Right cardiac atrium (tissue), 5 donors: ENCODE results near the gene CLTC. TPM values are rescaled to one million over a fixed set of nuclear protein-coding genes. Genes with fewer than 3 reads are reported as not detected.
A peak's percentile ranks its signal among the peaks of the same experiment; 100 is the strongest.

ENCODE experiments used
- ATAC-seq, 2 donors: fragments of 200-7000 bp; cut with Tn5 transposase; one replicate each; pipeline versions ENCODE4 v1.8.0 to v1.9.1; 2020; ENCODE audit warnings: moderate library complexity in 2 of 2, mild to moderate bottlenecking in 1 of 2
- DNase-seq, 3 donors: peaks; one replicate each; pipeline ENCODE4 v3.0.0-alpha.2; 2020
- H3K27ac ChIP-seq: one replicate; pipeline ENCODE4 v1.5.1; 2013; ENCODE audit warnings: mild to moderate bottlenecking, low read length, control low read depth, moderate library complexity
- H3K27me3 ChIP-seq: one replicate; pipeline ENCODE4 v1.6.1; 2013; ENCODE audit not compliant: control insufficient read depth, insufficient read depth
- H3K4me1 ChIP-seq: one replicate; pipeline ENCODE4 v1.6.1; 2013; ENCODE audit warnings: low read length; ENCODE audit not compliant: control insufficient read depth, insufficient read depth
- H3K4me3 ChIP-seq: one replicate; pipeline ENCODE4 v1.5.1; 2013; ENCODE audit warnings: low read length, control low read depth
- H3K9me3 ChIP-seq: one replicate; pipeline ENCODE4 v1.6.1; 2013; ENCODE audit warnings: low read length; ENCODE audit not compliant: control insufficient read depth
- WGBS: extraction: QIAGEN DNeasy Blood & Tissue Kit; methylation state at CpG from one replicate; pipeline ENCODE4 v1.1.7; 2013; 5-methylcytosine and 5-hydroxymethylcytosine counted together
- intact Hi-C, 4 donors: fragments of 100-400 bp; cut with DNase I; formaldehyde crosslinking; loops; one replicate each; pipeline versions ENCODE4 v1.11.0 to v1.14.0; 2022 to 2023
- polyA plus RNA-seq: library from polyadenylated mRNA; stranded (reverse); fragments of 200-250 nt; gene quantifications from one replicate; pipeline ENCODE4 v1.2.3, GENCODE V29; 2013
- total RNA-seq, 4 donors: library from RNA; stranded (reverse); fragmentation: NEBNext Ultra II Directional; extraction: Animal tissue kit (Norgen Biotek cat#: 25700); gene quantifications; one replicate each; pipeline ENCODE4 v1.2.1, GENCODE V29; 2021
- donor health status: healthy with polysubstance abuse.
- donor health status: DM: no; HTN: yes; CAD: no.
- donor health status: DM: no; HTN: no; CAD: no.
- donor health status: DM: no; HTN: yes; CAD: no; lungs with severe emphysema.
- donor health status: DM: yes; HTN: yes; CAD: no.

The CLTC gene
- total and polyA plus RNA-seq, 5 donors: 108 to 203 (median 176) TPM

DNA sequence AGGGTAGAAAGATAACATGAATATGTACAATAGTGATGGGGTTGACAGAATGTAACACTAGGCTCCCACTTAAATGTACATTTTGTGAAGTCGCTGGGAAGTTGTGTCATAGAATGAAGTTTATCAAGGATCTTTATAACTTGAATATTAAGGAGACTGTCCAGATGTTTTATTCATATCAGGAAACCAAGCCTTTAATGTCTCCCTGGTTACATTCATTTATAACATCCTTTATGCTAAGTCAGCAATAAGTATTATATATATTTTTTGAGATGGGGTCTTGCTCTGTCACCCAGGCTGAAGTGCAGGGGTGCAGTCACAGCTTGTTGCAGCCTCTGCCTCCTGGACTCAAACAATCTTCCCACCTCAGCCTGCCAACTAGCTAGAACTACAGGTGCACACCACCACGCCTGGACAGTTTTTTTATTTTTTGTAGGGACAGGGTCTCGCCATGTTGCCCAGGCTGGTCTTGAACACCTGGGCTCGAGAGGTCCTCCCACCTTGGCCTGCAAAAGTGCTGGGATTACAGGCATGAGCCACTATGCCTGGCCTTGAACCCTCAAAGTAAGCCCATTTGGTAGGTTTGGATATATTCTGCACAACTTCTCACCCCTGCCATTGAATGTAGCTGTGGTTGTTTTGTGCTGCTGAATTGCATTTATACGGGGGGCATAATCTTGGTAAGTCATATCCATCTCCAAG lies 14.1 kb downstream of the CLTC start:
- Histone ChIP-seq H3K4me3 (no peak overlapping the region), H3K4me1 (peaks cover 6% of the 10 kb centered on the region)

DNA sequence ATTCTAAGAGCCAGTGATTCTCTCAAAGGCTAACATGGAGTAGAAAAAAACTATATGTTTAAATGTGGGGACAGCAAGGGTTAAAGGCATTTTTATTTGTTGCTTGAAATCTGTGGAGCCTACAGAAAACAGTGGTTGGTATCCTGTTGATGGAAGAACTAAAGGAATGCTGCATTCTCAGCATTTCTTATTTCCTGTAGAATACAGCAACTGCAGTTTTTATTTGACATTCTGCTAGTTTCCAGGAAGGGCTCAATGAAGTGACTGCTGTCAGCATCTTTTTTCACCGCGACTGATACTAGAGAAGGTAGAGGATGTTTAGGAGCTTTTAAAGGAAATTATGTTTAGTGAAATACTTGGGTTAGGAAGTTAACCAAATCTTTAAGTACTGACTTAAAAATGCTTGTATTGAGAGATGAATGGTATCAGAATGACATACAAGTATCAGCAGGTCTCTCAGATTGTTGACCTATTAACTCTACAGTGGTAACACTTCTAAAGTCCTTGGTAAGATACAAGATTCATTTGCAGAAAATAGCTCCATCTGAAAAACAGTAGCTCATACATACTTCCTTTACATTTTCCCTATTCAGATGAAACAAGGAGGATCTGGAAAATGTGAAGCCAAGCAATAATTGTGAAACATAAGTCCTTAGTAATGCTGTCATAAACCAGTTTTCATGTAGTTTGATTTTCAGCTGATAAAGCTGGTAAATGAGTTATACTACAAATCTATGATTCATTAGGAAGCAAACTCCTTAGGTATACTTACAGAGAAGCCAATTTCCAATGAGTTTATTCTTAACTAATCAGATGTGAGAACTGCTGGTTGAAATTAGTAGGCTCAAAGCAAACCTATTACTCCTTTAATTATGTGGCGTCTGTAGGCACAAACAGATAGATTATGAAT lies 15.2 kb downstream of the CLTC start:
- peak; percentile 20 to 34 for ATAC-seq
- Histone ChIP-seq H3K27ac (no peak overlapping the region), H3K9me3 (no peaks in the 10 kb centered on the region), H3K4me3 (no peak overlapping the region), H3K4me1 (peaks cover 6% of the 10 kb centered on the region), H3K27me3 (no peaks in the 10 kb centered on the region)
- 33% methylated on average over 3 of the region's 3 CpGs for WGBS
- intact Hi-C loops: no loop called here
- DNase-seq: no peak

More for the DNA sequence above, 14.1 kb downstream of the CLTC start:
- DNase-seq (no peak), ATAC-seq (no peak)
- WGBS: 84% methylated on average over 5 of the region's 5 CpGs
- intact Hi-C loops: no loop called here
- Histone ChIP-seq H3K27ac (peak overlapping the region; percentile 4), H3K9me3 (no peaks in the 10 kb centered on the region), H3K27me3 (no peaks in the 10 kb centered on the region)

DNA sequence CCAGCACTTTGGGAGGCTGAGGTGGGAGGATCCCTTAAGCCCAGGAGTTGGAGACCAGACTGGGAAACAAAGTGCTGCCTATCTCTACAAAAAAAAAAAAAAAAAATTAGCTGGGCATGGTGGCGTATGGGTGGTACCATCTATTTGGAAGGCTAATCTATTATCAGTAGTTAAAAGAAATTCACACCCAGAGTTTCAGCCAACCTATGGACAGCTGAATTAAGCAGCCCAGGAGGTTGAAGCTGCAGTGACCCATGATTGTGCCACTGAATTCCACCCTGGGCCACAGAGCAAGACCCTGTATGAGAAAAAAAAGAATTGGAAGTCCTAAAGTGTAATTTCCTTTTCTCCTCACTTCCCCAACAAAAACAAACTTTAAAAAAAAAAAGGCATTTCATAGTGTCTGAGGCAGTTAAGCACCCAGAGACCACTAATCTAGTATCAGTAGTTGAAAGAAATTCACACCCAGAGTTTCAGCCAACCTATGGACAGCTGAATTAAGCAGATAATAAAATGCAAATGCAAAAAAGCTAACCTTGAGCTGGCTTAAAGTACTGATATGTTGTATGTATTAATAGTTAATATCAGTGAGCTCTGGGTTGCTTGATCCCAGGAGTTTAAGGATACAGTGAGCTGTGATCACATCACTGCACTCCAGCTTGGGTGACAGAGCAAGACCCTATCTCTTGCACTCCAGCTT lies 18.1 kb downstream of the CLTC start:
- Histone ChIP-seq H3K27me3 (no peaks in the 10 kb centered on the region), H3K27ac (no peak overlapping the region), H3K4me3 (no peak overlapping the region), H3K4me1 (peaks cover 6% of the 10 kb centered on the region), H3K9me3 (no peaks in the 10 kb centered on the region)
- no peak for DNase-seq
- ATAC-seq: no peak
- intact Hi-C loops: no loop called here
- 72% methylated on average over 1 of the region's 1 CpG for WGBS

DNA sequence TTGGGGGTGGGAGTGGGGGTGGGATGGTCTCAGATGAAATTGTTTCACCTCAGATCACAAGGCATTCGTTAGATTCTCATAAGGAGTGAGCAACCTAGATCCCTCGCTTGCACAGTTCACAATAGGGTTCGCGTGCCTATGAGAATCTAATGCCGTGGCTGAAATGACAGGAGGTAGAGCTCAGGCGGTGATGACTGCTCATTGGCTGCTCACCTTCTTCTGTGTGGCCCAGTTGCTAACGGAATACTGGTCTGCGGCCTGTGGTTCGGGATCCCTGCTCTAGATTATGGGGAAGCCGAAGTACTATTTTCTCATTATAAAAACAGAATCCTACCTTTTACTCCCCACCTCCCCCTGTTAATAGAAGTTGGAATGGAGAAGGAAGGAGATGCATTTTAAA lies 18.9 kb downstream of the CLTC start:
- 57% methylated on average over 10 of the region's 10 CpGs for WGBS
- no peak overlapping the region for H3K27ac ChIP-seq
- ATAC-seq: peak; percentile 15 to 40
- no peaks in the 10 kb centered on the region for H3K27me3 ChIP-seq
- intact Hi-C loops: no loop called here
- no peak overlapping the region for H3K4me3 ChIP-seq
- H3K4me1 ChIP-seq: peaks cover 6% of the 10 kb centered on the region
- DNase-seq: peak in 1 of 3 donors; percentile 47
- H3K9me3 ChIP-seq: no peaks in the 10 kb centered on the region

DNA sequence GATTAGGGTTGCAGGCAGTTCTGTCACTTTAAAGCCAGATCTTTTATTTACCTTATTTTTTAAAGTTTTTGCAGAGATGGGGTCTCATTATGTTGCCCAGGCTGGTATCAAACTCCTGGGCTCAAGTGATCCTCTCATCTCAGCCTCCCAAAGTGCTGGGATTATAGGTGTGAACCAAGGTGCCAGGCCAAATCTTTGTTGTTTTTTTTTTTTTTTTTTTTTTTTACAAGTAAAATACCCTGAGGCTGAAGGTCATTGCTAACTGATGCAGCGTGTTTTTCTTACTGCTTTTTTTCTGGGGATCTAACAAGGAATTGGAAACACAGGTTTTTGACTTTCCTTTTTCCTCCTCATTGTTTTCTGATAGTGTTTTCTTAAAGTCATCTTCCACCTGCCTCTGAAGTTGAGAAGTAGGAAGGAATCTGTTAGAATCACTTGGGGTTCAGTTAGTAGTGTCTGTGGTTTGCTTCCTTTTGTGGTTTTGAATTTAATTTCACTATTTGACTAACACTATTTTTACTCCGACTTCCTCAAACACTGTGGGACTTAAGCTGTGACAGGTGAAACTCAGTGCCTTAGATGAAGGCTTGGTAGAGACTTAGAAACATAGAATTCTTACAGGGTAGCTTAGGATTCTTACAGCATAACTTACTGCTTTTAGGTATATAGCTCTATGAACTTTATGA lies 22.2 kb downstream of the CLTC start:
- H3K4me3 ChIP-seq: no peak overlapping the region
- H3K9me3 ChIP-seq: no peaks in the 10 kb centered on the region
- DNase-seq: no peak
- no peak overlapping the region for H3K27ac ChIP-seq
- WGBS: 74% methylated on average over 2 of the region's 2 CpGs
- intact Hi-C loops: no loop called here
- no peak for ATAC-seq
- H3K27me3 ChIP-seq: no peaks in the 10 kb centered on the region
- H3K4me1 ChIP-seq: peaks cover 2% of the 10 kb centered on the region

DNA sequence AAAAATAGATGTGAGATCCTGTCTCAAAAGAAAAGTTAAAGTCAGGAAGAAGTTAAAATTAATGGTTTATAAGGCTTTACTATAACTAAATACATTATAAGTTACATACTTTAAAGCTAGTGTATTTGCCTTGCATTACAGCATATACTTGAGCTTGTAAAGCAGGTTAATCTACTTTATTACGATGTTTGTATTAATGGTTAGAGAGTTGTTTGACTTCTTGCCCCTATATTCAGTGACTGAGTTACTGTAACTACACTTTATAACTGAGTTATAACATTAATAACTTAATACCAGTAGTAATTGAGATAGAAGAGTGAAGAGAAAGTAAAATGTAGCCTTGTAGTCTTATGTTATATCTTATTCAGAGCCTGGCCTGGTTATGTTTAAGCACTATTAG lies 22.9 kb downstream of the CLTC start:
- H3K27ac ChIP-seq: no peak overlapping the region
- H3K27me3 ChIP-seq: no peaks in the 10 kb centered on the region
- H3K4me3 ChIP-seq: no peak overlapping the region
- DNase-seq (no peak), ATAC-seq (no peak)
- peaks cover 2% of the 10 kb centered on the region for H3K4me1 ChIP-seq
- no peaks in the 10 kb centered on the region for H3K9me3 ChIP-seq
- intact Hi-C loops: no loop called here
- WGBS: 89% methylated on average over 1 of the region's 1 CpG

DNA sequence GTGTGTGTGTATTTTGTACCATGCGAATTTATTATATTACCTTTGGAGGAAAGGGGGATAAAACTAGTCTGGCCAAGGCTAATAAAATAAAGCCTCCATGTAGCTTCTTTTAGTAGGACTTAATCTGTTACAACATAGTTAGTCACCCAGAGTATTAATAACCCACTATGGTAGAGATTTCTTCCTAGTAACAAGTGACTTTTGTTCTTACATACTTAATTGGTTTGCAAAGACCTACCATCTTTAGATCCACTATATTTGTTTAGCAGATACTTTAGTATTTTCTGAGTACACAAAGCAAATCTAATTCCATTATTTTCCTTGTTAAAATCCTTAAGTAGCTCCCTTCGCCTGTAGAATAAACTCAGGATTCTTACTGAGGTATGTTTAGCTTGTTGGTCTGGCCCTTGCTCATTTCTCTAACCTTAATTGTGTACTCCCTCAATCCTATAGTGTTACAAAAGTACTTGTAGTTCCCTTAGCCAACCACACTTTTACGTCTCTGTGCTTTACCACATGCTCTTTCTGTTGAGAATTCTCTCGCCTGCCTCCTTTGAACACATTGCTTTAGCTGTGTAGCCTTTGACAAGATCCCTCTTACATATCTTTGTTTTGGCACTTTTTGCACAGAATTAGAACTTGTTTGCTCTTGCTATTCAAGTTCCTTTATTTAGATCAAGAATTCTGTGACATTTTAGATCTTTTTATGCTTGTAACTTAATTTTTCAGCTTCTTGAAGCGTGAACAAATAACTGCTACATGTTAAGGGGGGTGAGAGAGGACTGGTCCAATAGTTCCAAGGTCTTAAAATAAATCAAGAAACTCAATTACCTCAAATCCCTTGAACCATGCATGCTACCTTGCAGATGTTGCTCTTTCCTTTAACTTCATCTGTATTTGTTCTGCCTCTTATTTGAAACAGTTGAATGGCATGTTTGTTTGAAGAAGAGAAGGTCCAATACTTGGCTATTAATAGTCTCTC lies 23.8 kb downstream of the CLTC start:
- ATAC-seq: peak; percentile 45 to 56
- intact Hi-C loops: no loop called here
- DNase-seq: no peak
- WGBS: 80% methylated on average over 5 of the region's 5 CpGs
- no peak overlapping the region for H3K27ac ChIP-seq
- H3K9me3 ChIP-seq: no peaks in the 10 kb centered on the region
- H3K27me3 ChIP-seq: no peaks in the 10 kb centered on the region
- no peak overlapping the region for H3K4me3 ChIP-seq
- peaks cover 2% of the 10 kb centered on the region for H3K4me1 ChIP-seq

DNA sequence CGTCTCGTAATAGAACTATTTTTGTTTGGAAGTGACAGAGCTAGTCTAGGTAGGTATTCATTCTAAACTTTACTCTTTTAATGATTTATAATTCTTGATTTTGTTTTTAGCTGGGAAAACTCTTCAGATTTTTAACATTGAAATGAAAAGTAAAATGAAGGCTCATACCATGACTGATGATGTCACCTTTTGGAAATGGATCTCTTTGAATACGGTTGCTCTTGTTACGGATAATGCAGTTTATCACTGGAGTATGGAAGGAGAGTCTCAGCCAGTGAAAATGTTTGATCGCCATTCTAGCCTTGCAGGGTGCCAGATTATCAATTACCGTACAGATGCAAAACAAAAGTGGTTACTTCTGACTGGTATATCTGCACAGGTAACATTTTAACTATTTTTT lies 27.6 kb downstream of the CLTC start:
- Histone ChIP-seq H3K4me3 (no peak overlapping the region), H3K4me1 (no peaks in the 10 kb centered on the region), H3K27me3 (no peaks in the 10 kb centered on the region), H3K9me3 (no peaks in the 10 kb centered on the region), H3K27ac (no peak overlapping the region)
- ATAC-seq (no peak), DNase-seq (no peak)
- WGBS: 75% methylated on average over 6 of the region's 6 CpGs
- intact Hi-C loops: no loop called here

DNA sequence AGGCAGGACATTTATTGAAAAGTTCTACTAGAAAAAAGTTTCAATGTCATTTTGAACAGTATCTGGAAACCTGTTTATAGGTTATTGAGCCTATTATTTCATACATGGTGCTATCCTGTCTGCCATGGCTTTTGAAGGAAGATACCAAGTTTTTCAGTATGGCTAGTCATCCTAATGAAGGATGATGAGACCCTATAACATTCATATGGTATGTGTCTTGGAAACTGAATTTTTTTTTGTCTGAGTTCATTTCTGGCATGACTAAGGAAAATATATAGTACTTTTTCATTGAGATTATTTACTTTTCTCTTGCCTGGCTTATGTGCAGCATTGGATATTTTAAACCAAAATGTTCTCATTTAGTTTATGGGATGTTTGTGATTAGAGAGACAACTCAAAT lies 30.2 kb downstream of the CLTC start:
- no peak for DNase-seq
- Histone ChIP-seq H3K27me3 (no peaks in the 10 kb centered on the region), H3K9me3 (no peaks in the 10 kb centered on the region), H3K4me1 (no peaks in the 10 kb centered on the region), H3K27ac (no peak overlapping the region), H3K4me3 (no peak overlapping the region)
- intact Hi-C loops: no loop called here
- no peak for ATAC-seq

DNA sequence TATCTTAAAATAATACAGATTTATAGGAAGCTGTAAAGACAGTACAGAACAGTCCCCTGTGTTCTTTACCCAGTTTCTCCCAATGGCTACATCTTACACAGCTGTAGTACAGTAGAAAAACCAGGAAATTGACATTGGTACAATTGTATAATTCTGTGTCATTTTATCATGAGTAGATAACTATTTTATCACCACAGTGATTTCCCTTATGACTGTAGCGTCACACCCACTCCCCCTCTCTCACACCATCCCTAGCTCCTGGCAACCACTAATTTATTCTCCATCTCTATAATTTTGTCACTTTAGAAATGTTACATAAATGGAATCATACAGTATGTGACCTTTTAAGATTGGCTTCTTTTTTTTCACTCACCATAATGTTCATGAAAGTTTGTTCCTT lies 30.9 kb downstream of the CLTC start:
- Histone ChIP-seq H3K9me3 (no peaks in the 10 kb centered on the region), H3K4me1 (no peaks in the 10 kb centered on the region), H3K27ac (no peak overlapping the region), H3K4me3 (no peak overlapping the region), H3K27me3 (no peaks in the 10 kb centered on the region)
- no peak for ATAC-seq
- DNase-seq: no peak
- intact Hi-C loops: no loop called here
- 84% methylated on average over 1 of the region's 1 CpG for WGBS
